Measurements from ENCODE around the gene CCDC146. TPM values are rescaled to one million over a fixed set of nuclear protein-coding genes. Genes with fewer than 3 reads are reported as not detected.

CCDC146 gene
- total RNA-seq, 1 experiment from 2014 or later = 1.9 TPM

- no peaks in the 10 kb centered on the region for H3K4me1 ChIP-seq (replicated peaks)
- H3K9me3 ChIP-seq (replicated peaks) = no peaks in the 10 kb centered on the region
- no peak overlapping the region for H3K4me3 ChIP-seq
- H3K27ac ChIP-seq = no peak overlapping the region
- no peaks in the 10 kb centered on the region for H3K36me3 ChIP-seq
- DNase-seq (ENCODE audit: low read depth in 1 of 2, low spot score in 2 of 2) = no peak
- no peaks in the 10 kb centered on the region for H3K27me3 ChIP-seq (replicated peaks)
Measured at GRCh38 chr7:77282897-77283296, 160.5 kb downstream of the CCDC146 start.

GRCh38 chr7:77284005-77284404 lies 161.6 kb downstream of the CCDC146 start:
- Histone ChIP-seq H3K9me3 (replicated peaks) (no peaks in the 10 kb centered on the region), H3K36me3 (no peaks in the 10 kb centered on the region), H3K27me3 (replicated peaks) (no peaks in the 10 kb centered on the region), H3K27ac (no peak overlapping the region), H3K4me1 (replicated peaks) (no peaks in the 10 kb centered on the region), H3K4me3 (no peak overlapping the region)
- no peak for DNase-seq (ENCODE audit: low read depth in 1 of 2, low spot score in 2 of 2)

- no peak overlapping the region for H3K27ac ChIP-seq
Measured at GRCh38 chr7:77284616-77285015, 162.2 kb downstream of the CCDC146 start.

GRCh38 chr7:77288676-77289320 lies 166.4 kb downstream of the CCDC146 start:
- Histone ChIP-seq H3K4me1 (replicated peaks) (no peaks in the 10 kb centered on the region), H3K36me3 (no peaks in the 10 kb centered on the region), H3K4me3 (no peak overlapping the region), H3K9me3 (replicated peaks) (no peaks in the 10 kb centered on the region), H3K27me3 (replicated peaks) (no peaks in the 10 kb centered on the region), H3K27ac (no peak overlapping the region)
- DNase-seq (ENCODE audit: low read depth in 1 of 2, low spot score in 2 of 2) = no peak

More at GRCh38 chr7:77284616-77285015, 162.2 kb downstream of the CCDC146 start:
- H3K4me3 ChIP-seq = no peak overlapping the region
- DNase-seq (ENCODE audit: low read depth in 1 of 2, low spot score in 2 of 2) = no peak
- H3K36me3 ChIP-seq = no peaks in the 10 kb centered on the region
- H3K9me3 ChIP-seq (replicated peaks) = no peaks in the 10 kb centered on the region
- H3K27me3 ChIP-seq (replicated peaks) = no peaks in the 10 kb centered on the region
- no peaks in the 10 kb centered on the region for H3K4me1 ChIP-seq (replicated peaks)

GRCh38 chr7:77289387-77289786 lies 167.0 kb downstream of the CCDC146 start:
- DNase-seq (ENCODE audit: low read depth in 1 of 2, low spot score in 2 of 2) = no peak
- Histone ChIP-seq H3K4me1 (replicated peaks) (no peaks in the 10 kb centered on the region), H3K4me3 (no peak overlapping the region), H3K36me3 (no peaks in the 10 kb centered on the region), H3K27ac (no peak overlapping the region), H3K27me3 (replicated peaks) (no peaks in the 10 kb centered on the region), H3K9me3 (replicated peaks) (no peaks in the 10 kb centered on the region)

GRCh38 chr7:77290425-77290824 lies 168.0 kb downstream of the CCDC146 start:
- Histone ChIP-seq H3K9me3 (replicated peaks) (no peaks in the 10 kb centered on the region), H3K27me3 (replicated peaks) (no peaks in the 10 kb centered on the region), H3K27ac (no peak overlapping the region), H3K4me1 (replicated peaks) (no peaks in the 10 kb centered on the region), H3K4me3 (no peak overlapping the region), H3K36me3 (no peaks in the 10 kb centered on the region)
- DNase-seq (ENCODE audit: low read depth in 1 of 2, low spot score in 2 of 2) = no peak

- Histone ChIP-seq H3K27me3 (replicated peaks) (no peaks in the 10 kb centered on the region), H3K36me3 (no peaks in the 10 kb centered on the region), H3K4me1 (replicated peaks) (no peaks in the 10 kb centered on the region), H3K27ac (no peak overlapping the region), H3K4me3 (no peak overlapping the region), H3K9me3 (replicated peaks) (no peaks in the 10 kb centered on the region)
- no peak for DNase-seq (ENCODE audit: low read depth in 1 of 2, low spot score in 2 of 2)
Measured at GRCh38 chr7:77293046-77293445, 170.6 kb downstream of the CCDC146 start.

GRCh38 chr7:77295549-77295948 lies 173.1 kb downstream of the CCDC146 start:
- Histone ChIP-seq H3K4me3 (no peak overlapping the region), H3K4me1 (replicated peaks) (no peaks in the 10 kb centered on the region), H3K36me3 (no peaks in the 10 kb centered on the region), H3K27me3 (replicated peaks) (no peaks in the 10 kb centered on the region), H3K27ac (no peak overlapping the region), H3K9me3 (replicated peaks) (no peaks in the 10 kb centered on the region)
- no peak for DNase-seq (ENCODE audit: low read depth in 1 of 2, low spot score in 2 of 2)

- H3K27me3 ChIP-seq (replicated peaks) = no peaks in the 10 kb centered on the region
- H3K4me3 ChIP-seq = no peak overlapping the region
- H3K4me1 ChIP-seq (replicated peaks) = no peaks in the 10 kb centered on the region
- no peaks in the 10 kb centered on the region for H3K36me3 ChIP-seq
- no peaks in the 10 kb centered on the region for H3K9me3 ChIP-seq (replicated peaks)
- DNase-seq (ENCODE audit: low read depth in 1 of 2, low spot score in 2 of 2) = no peak
- no peak overlapping the region for H3K27ac ChIP-seq
Measured at GRCh38 chr7:77306231-77307067, 184.0 kb downstream of the CCDC146 start.

GRCh38 chr7:77308792-77309191 lies 186.4 kb downstream of the CCDC146 start:
- Histone ChIP-seq H3K4me3 (no peak overlapping the region), H3K27ac (no peak overlapping the region), H3K36me3 (no peaks in the 10 kb centered on the region), H3K4me1 (replicated peaks) (no peaks in the 10 kb centered on the region), H3K9me3 (replicated peaks) (no peaks in the 10 kb centered on the region), H3K27me3 (replicated peaks) (no peaks in the 10 kb centered on the region)
- no peak for DNase-seq (ENCODE audit: low read depth in 1 of 2, low spot score in 2 of 2)

GRCh38 chr7:77309714-77310220 lies 187.4 kb downstream of the CCDC146 start:
- no peaks in the 10 kb centered on the region for H3K9me3 ChIP-seq (replicated peaks)
- H3K4me3 ChIP-seq = no peak overlapping the region
- H3K27me3 ChIP-seq (replicated peaks) = no peaks in the 10 kb centered on the region
- DNase-seq (ENCODE audit: low read depth in 1 of 2, low spot score in 2 of 2) = no peak
- H3K36me3 ChIP-seq = no peaks in the 10 kb centered on the region
- no peaks in the 10 kb centered on the region for H3K4me1 ChIP-seq (replicated peaks)
- H3K27ac ChIP-seq = no peak overlapping the region

GRCh38 chr7:77310982-77311381 lies 188.6 kb downstream of the CCDC146 start:
- Histone ChIP-seq H3K36me3 (no peaks in the 10 kb centered on the region), H3K27me3 (replicated peaks) (no peaks in the 10 kb centered on the region), H3K9me3 (replicated peaks) (no peaks in the 10 kb centered on the region), H3K27ac (no peak overlapping the region), H3K4me1 (replicated peaks) (no peaks in the 10 kb centered on the region), H3K4me3 (no peak overlapping the region)
- no peak for DNase-seq (ENCODE audit: low read depth in 1 of 2, low spot score in 2 of 2)

GRCh38 chr7:77313085-77313484 lies 190.7 kb downstream of the CCDC146 start:
- Histone ChIP-seq H3K27ac (no peak overlapping the region), H3K4me1 (replicated peaks) (no peaks in the 10 kb centered on the region), H3K4me3 (no peak overlapping the region), H3K9me3 (replicated peaks) (no peaks in the 10 kb centered on the region), H3K36me3 (no peaks in the 10 kb centered on the region), H3K27me3 (replicated peaks) (no peaks in the 10 kb centered on the region)
- no peak for DNase-seq (ENCODE audit: low read depth in 1 of 2, low spot score in 2 of 2)

- no peaks in the 10 kb centered on the region for H3K4me1 ChIP-seq (replicated peaks)
- no peaks in the 10 kb centered on the region for H3K9me3 ChIP-seq (replicated peaks)
- H3K36me3 ChIP-seq = no peaks in the 10 kb centered on the region
- H3K27me3 ChIP-seq (replicated peaks) = no peaks in the 10 kb centered on the region
- H3K27ac ChIP-seq = no peak overlapping the region
- no peak for DNase-seq (ENCODE audit: low read depth in 1 of 2, low spot score in 2 of 2)
- no peak overlapping the region for H3K4me3 ChIP-seq
Measured at GRCh38 chr7:77313876-77314480, 191.6 kb downstream of the CCDC146 start.

All from SJSA1 (cell line).